SK-N-SH treated with all-trans-retinoic acid at 6 μM for 48 hours (cell line): Measurements from ENCODE around the gene MESP2.

ENCODE experiments used
- ATAC-seq: fragments of 200-7000 bp; cut with Tn5 transposase; 3 replicates; pipeline ENCODE4 v1.9.1; 2020; ENCODE audit warnings: mild to moderate bottlenecking, moderate library complexity
- BACH2 ChIP-seq: fragments of 250-450 bp; sonication (Bioruptor Pico); IDR thresholded peaks from 2 replicates; pipeline ENCODE4 v1.9.0; 2021; ENCODE audit warnings: mild to moderate bottlenecking, borderline replicate concordance
- CSDC2 ChIP-seq: fragments of 250-450 bp; sonication (Bioruptor Pico); IDR thresholded peaks from 2 replicates; pipeline ENCODE4 v1.5.0; 2020; ENCODE audit warnings: mild to moderate bottlenecking, moderate library complexity
- CSRNP3 ChIP-seq: fragments of 250-450 bp; sonication (Bioruptor Pico); IDR thresholded peaks from 2 replicates; pipeline ENCODE4 v1.5.1; 2021; ENCODE audit warnings: mild to moderate bottlenecking, moderate library complexity
- GLIS3 ChIP-seq: fragments of 250-450 bp; sonication (Bioruptor Pico); IDR thresholded peaks from 2 replicates; pipeline ENCODE4 v1.5.0; 2020; ENCODE audit warnings: mild to moderate bottlenecking, moderate library complexity
- ISL1 ChIP-seq: fragments of 250-450 bp; sonication (Bioruptor Pico); IDR thresholded peaks from 2 replicates; pipeline ENCODE4 v2.1.2; 2022; ENCODE audit warnings: mild to moderate bottlenecking, moderate library complexity
- OSR1 ChIP-seq: fragments of 250-450 bp; sonication (Bioruptor Pico); IDR thresholded peaks from 2 replicates; pipeline ENCODE4 v1.8.0; 2022; ENCODE audit warnings: moderate library complexity, mild to moderate bottlenecking, inconsistent platforms
- PPARA ChIP-seq: fragments of 250-450 bp; sonication (Bioruptor Pico); IDR thresholded peaks from 2 replicates; pipeline ENCODE4 v1.5.0; 2020; ENCODE audit warnings: mild to moderate bottlenecking, borderline replicate concordance
- RARB ChIP-seq: fragments of 250-450 bp; sonication (Bioruptor Pico); IDR thresholded peaks from 2 replicates; pipeline ENCODE4 v1.8.0; 2021; ENCODE audit warnings: mild to moderate bottlenecking, moderate library complexity
- SNAI2 ChIP-seq: fragments of 250-450 bp; sonication (Bioruptor Pico); IDR thresholded peaks from 2 replicates; pipeline ENCODE4 v1.5.0; 2020; ENCODE audit warnings: mild to moderate bottlenecking, moderate library complexity
- TCF4 ChIP-seq: fragments of 250-450 bp; sonication (Bioruptor Pico); IDR thresholded peaks from 2 replicates; pipeline ENCODE4 v1.8.0; 2021; ENCODE audit warnings: mild to moderate bottlenecking, moderate library complexity, borderline replicate concordance
- TOX ChIP-seq: fragments of 250-450 bp; sonication (Bioruptor Pico); IDR thresholded peaks from 2 replicates; pipeline ENCODE4 v1.8.0; 2021; ENCODE audit warnings: mild to moderate bottlenecking, moderate library complexity, borderline replicate concordance
- TSHZ2 ChIP-seq: fragments of 250-450 bp; sonication (Bioruptor Pico); IDR thresholded peaks from 2 replicates; pipeline ENCODE4 v1.5.0; 2020; ENCODE audit warnings: mild to moderate bottlenecking, moderate library complexity
- ZC3H10 ChIP-seq: fragments of 250-450 bp; sonication (Bioruptor Pico); IDR thresholded peaks from 2 replicates; pipeline ENCODE4 v1.5.1; 2021; ENCODE audit warnings: mild to moderate bottlenecking, moderate library complexity
- ZFP3 ChIP-seq: fragments of 250-450 bp; sonication (Bioruptor Pico); IDR thresholded peaks from 2 replicates; pipeline ENCODE4 v1.5.0; 2020; ENCODE audit warnings: mild to moderate bottlenecking, moderate library complexity
- ZFP30 ChIP-seq: fragments of 450-650 bp; formaldehyde crosslinking; IDR thresholded peaks from 2 replicates; pipeline ENCODE4 v1.5.0; 2022; ENCODE audit warnings: mild to moderate bottlenecking, moderate library complexity
- ZNF70 ChIP-seq: fragments of 450-650 bp; formaldehyde crosslinking; IDR thresholded peaks from 2 replicates; pipeline ENCODE4 v1.5.0; 2020; ENCODE audit warnings: mild to moderate bottlenecking, moderate library complexity
- ZNF8 ChIP-seq: fragments of 450-650 bp; formaldehyde crosslinking; IDR thresholded peaks from 2 replicates; pipeline ENCODE4 v1.5.0; 2020; ENCODE audit warnings: mild to moderate bottlenecking, moderate library complexity
- TF ChIP-seq, protein P1 (sequence below): fragments of 250-450 bp; sonication (Bioruptor Pico); IDR thresholded peaks from 2 replicates; pipeline ENCODE4 v1.5.1; 2020; ENCODE audit warnings: low read depth, mild to moderate bottlenecking, moderate library complexity
- TF ChIP-seq, protein P2 (sequence below): fragments of 250-450 bp; sonication (Bioruptor Pico); IDR thresholded peaks from 2 replicates; pipeline ENCODE4 v1.8.0; 2020; ENCODE audit warnings: mild to moderate bottlenecking, moderate library complexity, borderline replicate concordance
- TF ChIP-seq, protein P3 (sequence below): fragments of 250-450 bp; sonication (Bioruptor Pico); IDR thresholded peaks from 2 replicates; pipeline ENCODE4 v1.8.0; 2021; ENCODE audit warnings: low read depth, mild to moderate bottlenecking, moderate library complexity, borderline replicate concordance

MESP2 gene

GRCh38 chr15:89754361-89755154, 21.6 kb upstream of the MESP2 start:
- ATAC-seq, result no peak

DNA sequence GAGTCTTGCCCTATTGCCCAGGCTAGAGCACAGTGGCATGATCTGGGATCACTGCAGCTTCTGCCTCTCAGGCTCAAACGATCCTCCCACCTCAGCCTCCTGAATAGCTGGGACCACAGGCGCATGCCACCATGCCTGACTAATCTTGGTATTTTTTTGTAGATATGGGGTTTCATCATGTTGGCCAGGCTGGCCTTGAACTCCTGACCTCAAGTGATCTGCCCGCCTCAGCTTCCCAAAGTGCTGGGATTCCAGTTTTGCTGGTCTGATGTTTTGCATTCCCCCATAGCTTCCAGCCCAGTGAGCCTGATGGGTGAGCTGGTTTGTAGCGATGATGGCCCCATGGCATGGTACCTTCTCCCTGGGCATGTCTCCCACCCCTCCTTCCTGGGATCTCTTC, 20.4 kb upstream of the MESP2 start:
- TF ChIP-seq TCF4, result no peak
- TF ChIP-seq ZFP3 (CRISPR knock-in tag), result no peak
- TF ChIP-seq OSR1 (CRISPR knock-in tag), result no peak
- ATAC-seq, result no peak

More at GRCh38 chr15:89754361-89755154, 21.6 kb upstream of the MESP2 start:
- no peak for TF ChIP-seq ZC3H10
- no peak for TF ChIP-seq SNAI2
- TF ChIP-seq TCF4, result no peak
- no peak for TF ChIP-seq RARB
- no peak for TF ChIP-seq BACH2 (CRISPR knock-in tag)
- TF ChIP-seq CSRNP3, result no peak
- TF ChIP-seq, protein P1, sequence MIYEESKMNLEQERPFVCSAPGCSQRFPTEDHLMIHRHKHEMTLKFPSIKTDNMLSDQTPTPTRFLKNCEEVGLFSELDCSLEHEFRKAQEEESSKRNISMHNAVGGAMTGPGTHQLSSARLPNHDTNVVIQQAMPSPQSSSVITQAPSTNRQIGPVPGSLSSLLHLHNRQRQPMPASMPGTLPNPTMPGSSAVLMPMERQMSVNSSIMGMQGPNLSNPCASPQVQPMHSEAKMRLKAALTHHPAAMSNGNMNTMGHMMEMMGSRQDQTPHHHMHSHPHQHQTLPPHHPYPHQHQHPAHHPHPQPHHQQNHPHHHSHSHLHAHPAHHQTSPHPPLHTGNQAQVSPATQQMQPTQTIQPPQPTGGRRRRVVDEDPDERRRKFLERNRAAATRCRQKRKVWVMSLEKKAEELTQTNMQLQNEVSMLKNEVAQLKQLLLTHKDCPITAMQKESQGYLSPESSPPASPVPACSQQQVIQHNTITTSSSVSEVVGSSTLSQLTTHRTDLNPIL (CRISPR knock-in tag), result no peak
- TF ChIP-seq, protein P2, sequence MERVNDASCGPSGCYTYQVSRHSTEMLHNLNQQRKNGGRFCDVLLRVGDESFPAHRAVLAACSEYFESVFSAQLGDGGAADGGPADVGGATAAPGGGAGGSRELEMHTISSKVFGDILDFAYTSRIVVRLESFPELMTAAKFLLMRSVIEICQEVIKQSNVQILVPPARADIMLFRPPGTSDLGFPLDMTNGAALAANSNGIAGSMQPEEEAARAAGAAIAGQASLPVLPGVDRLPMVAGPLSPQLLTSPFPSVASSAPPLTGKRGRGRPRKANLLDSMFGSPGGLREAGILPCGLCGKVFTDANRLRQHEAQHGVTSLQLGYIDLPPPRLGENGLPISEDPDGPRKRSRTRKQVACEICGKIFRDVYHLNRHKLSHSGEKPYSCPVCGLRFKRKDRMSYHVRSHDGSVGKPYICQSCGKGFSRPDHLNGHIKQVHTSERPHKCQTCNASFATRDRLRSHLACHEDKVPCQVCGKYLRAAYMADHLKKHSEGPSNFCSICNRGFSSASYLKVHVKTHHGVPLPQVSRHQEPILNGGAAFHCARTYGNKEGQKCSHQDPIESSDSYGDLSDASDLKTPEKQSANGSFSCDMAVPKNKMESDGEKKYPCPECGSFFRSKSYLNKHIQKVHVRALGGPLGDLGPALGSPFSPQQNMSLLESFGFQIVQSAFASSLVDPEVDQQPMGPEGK, result no peak
- no peak for TF ChIP-seq GLIS3 (CRISPR knock-in tag)
- TF ChIP-seq, protein P3, sequence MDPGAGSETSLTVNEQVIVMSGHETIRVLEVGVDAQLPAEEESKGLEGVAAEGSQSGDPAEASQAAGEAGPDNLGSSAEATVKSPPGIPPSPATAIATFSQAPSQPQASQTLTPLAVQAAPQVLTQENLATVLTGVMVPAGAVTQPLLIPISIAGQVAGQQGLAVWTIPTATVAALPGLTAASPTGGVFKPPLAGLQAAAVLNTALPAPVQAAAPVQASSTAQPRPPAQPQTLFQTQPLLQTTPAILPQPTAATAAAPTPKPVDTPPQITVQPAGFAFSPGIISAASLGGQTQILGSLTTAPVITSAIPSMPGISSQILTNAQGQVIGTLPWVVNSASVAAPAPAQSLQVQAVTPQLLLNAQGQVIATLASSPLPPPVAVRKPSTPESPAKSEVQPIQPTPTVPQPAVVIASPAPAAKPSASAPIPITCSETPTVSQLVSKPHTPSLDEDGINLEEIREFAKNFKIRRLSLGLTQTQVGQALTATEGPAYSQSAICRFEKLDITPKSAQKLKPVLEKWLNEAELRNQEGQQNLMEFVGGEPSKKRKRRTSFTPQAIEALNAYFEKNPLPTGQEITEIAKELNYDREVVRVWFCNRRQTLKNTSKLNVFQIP, result no peak
- no peak for TF ChIP-seq ZNF70 (CRISPR knock-in tag)
- no peak for TF ChIP-seq TSHZ2 (CRISPR knock-in tag)
- TF ChIP-seq ISL1, result no peak
- no peak for TF ChIP-seq CSDC2 (CRISPR knock-in tag)
- no peak for TF ChIP-seq PPARA
- TF ChIP-seq ZFP30 (CRISPR knock-in tag), result no peak
- no peak for TF ChIP-seq ZNF8 (CRISPR knock-in tag)
- no peak for TF ChIP-seq OSR1 (CRISPR knock-in tag)
- TF ChIP-seq, all 23 proteins: peak for 0

- TF ChIP-seq BACH2 (CRISPR knock-in tag), result no peak
- no peak for TF ChIP-seq ZFP3 (CRISPR knock-in tag)
- no peak for TF ChIP-seq ISL1
- TF ChIP-seq, all 23 proteins: peak for 0
- ATAC-seq, result no peak
These were observed 19.2 kb upstream of the MESP2 start for GRCh38 chr15:89756897-89757296.

DNA sequence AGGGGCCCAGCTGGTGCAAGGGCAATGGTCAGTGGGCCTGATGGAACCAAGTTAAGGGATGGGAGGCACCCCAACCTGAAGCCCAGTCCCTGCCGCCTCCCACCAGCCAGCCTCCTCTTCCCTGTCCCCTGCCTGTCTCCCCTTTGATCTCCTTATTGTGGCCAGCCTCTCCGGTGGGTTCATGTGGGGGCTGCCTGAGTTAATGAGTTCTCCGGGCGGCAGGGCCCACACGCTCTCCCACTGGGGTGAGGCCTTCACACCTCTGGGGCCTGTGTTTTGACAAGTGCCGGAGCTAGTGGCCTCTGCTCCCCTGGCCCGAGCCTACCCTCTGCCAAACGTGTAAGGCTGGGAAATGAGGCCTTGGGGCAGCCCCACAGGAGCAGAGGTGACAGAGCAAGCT, 17.8 kb upstream of the MESP2 start:
- ATAC-seq, result no peak
- TF ChIP-seq PPARA, result no peak
- TF ChIP-seq TCF4, result no peak
- no peak for TF ChIP-seq TOX (CRISPR knock-in tag)
- TF ChIP-seq RARB, result no peak
- no peak for TF ChIP-seq CSRNP3
- TF ChIP-seq, protein P3, result no peak
- TF ChIP-seq, protein P2, result no peak
